ENCODE data around the gene WDR35.

GRCh38 chr2:19868701-19869580 is 121.0 kb downstream of the WDR35 start:
- TF ChIP-seq, protein P1, sequence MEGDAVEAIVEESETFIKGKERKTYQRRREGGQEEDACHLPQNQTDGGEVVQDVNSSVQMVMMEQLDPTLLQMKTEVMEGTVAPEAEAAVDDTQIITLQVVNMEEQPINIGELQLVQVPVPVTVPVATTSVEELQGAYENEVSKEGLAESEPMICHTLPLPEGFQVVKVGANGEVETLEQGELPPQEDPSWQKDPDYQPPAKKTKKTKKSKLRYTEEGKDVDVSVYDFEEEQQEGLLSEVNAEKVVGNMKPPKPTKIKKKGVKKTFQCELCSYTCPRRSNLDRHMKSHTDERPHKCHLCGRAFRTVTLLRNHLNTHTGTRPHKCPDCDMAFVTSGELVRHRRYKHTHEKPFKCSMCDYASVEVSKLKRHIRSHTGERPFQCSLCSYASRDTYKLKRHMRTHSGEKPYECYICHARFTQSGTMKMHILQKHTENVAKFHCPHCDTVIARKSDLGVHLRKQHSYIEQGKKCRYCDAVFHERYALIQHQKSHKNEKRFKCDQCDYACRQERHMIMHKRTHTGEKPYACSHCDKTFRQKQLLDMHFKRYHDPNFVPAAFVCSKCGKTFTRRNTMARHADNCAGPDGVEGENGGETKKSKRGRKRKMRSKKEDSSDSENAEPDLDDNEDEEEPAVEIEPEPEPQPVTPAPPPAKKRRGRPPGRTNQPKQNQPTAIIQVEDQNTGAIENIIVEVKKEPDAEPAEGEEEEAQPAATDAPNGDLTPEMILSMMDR (IDR thresholded peaks at IDR 0.05) = no peak
- TF ChIP-seq POLR2A (IDR thresholded peaks at IDR 0.05) (no peak), EP300 (IDR thresholded peaks at IDR 0.05) (no peak)

All from tibial nerve (tissue), 4 donors.